DMS 273 (cell line): Measurements from ENCODE around the gene TRIM44.
"Not testable (repeated sequence)": the region's sequence is repeated elsewhere in the genome, so short reads cannot be mapped to it uniquely, and the experiment has no call there.

Experiments
- DNase-seq: peaks from one replicate; lab custom pipeline; 2025; ENCODE audit not compliant: unreplicated experiment; lab: John Stamatoyannopoulos, UW

Gene TRIM44

GRCh38 chr11:35750315-35750714, 87.7 kb downstream of the TRIM44 start:
- DNase-seq = no peak

- DNase-seq = no peak
Observed at GRCh38 chr11:35750981-35751663, 88.5 kb downstream of the TRIM44 start.

GRCh38 chr11:35751664-35752061, 89.1 kb downstream of the TRIM44 start:
- no peak for DNase-seq

- DNase-seq = no peak
Observed at GRCh38 chr11:35752115-35752514, 89.5 kb downstream of the TRIM44 start.

- DNase-seq = not testable (repeated sequence)
Observed at GRCh38 chr11:35753573-35753972, 91.0 kb downstream of the TRIM44 start.

- DNase-seq = not testable (repeated sequence)
Observed at GRCh38 chr11:35759951-35760350, 97.4 kb downstream of the TRIM44 start.

GRCh38 chr11:35761899-35762298, 99.3 kb downstream of the TRIM44 start:
- no peak for DNase-seq

- no peak for DNase-seq
Observed at GRCh38 chr11:35763301-35763700, 100.7 kb downstream of the TRIM44 start.

- no peak for DNase-seq
Observed at GRCh38 chr11:35763765-35764164, 101.2 kb downstream of the TRIM44 start.

GRCh38 chr11:35764417-35764816, 101.8 kb downstream of the TRIM44 start:
- DNase-seq = no peak

- DNase-seq = no peak
Observed at GRCh38 chr11:35765211-35765610, 102.6 kb downstream of the TRIM44 start.

GRCh38 chr11:35766651-35767050, 104.1 kb downstream of the TRIM44 start:
- no peak for DNase-seq

GRCh38 chr11:35770425-35770824, 107.8 kb downstream of the TRIM44 start:
- DNase-seq = not testable (repeated sequence)

- no peak for DNase-seq
Observed at GRCh38 chr11:35771722-35772121, 109.1 kb downstream of the TRIM44 start.

GRCh38 chr11:35777241-35777640, 114.7 kb downstream of the TRIM44 start:
- DNase-seq = not testable (repeated sequence)

GRCh38 chr11:35778943-35779342, 116.4 kb downstream of the TRIM44 start:
- DNase-seq = not testable (repeated sequence)

GRCh38 chr11:35779409-35779808, 116.8 kb downstream of the TRIM44 start:
- no peak for DNase-seq

GRCh38 chr11:35780951-35781860, 118.6 kb downstream of the TRIM44 start:
- DNase-seq = no peak

GRCh38 chr11:35781861-35782470, 119.4 kb downstream of the TRIM44 start:
- no peak for DNase-seq

GRCh38 chr11:35783809-35784208, 121.2 kb downstream of the TRIM44 start:
- no peak for DNase-seq

GRCh38 chr11:35784699-35785098, 122.1 kb downstream of the TRIM44 start:
- no peak for DNase-seq
